T-helper 2 cell (primary cell): ENCODE measurements around the gene AKAP13.
"Not testable (repeated sequence)": the region's sequence is repeated elsewhere in the genome, so short reads cannot be mapped to it uniquely, and the experiment has no call there.

Experiments used
- DNase-seq, 5 experiments: peaks; one replicate each; pipeline versions ENCODE4 v3.0.0 to v3.0.0-alpha.2; 2012 to 2022

AKAP13 gene

GRCh38 chr15:85480923-85481322, 100.5 kb downstream of the AKAP13 start:
- no peak for DNase-seq

GRCh38 chr15:85481543-85481942, 101.1 kb downstream of the AKAP13 start:
- peak in 1 of 5 experiments; percentile 63 for DNase-seq

- DNase-seq: no peak
These were observed 102.5 kb downstream of the AKAP13 start for GRCh38 chr15:85482894-85483293.

GRCh38 chr15:85483955-85484354, 103.6 kb downstream of the AKAP13 start:
- not testable (repeated sequence) for DNase-seq

GRCh38 chr15:85484923-85485322, 104.5 kb downstream of the AKAP13 start:
- DNase-seq: not testable (repeated sequence)

GRCh38 chr15:85485956-85486567, 105.7 kb downstream of the AKAP13 start:
- DNase-seq: peak in 3 of 5 experiments; percentile 28 to 86 (median 44)

GRCh38 chr15:85487796-85488195, 107.4 kb downstream of the AKAP13 start:
- not testable (repeated sequence) for DNase-seq

GRCh38 chr15:85488997-85489396, 108.6 kb downstream of the AKAP13 start:
- peak in 1 of 5 experiments; percentile 86 for DNase-seq

GRCh38 chr15:85489773-85490493, 109.5 kb downstream of the AKAP13 start:
- peak in 1 of 5 experiments; percentile 59 for DNase-seq

- no peak for DNase-seq
These were observed 110.5 kb downstream of the AKAP13 start for GRCh38 chr15:85490856-85491255.

GRCh38 chr15:85491691-85492090, 111.3 kb downstream of the AKAP13 start:
- DNase-seq: no peak

GRCh38 chr15:85492406-85492805, 112.0 kb downstream of the AKAP13 start:
- no peak for DNase-seq

- no peak for DNase-seq
These were observed 112.9 kb downstream of the AKAP13 start for GRCh38 chr15:85493260-85493659.

- DNase-seq: peak in 1 of 5 experiments; percentile 43
These were observed 113.8 kb downstream of the AKAP13 start for GRCh38 chr15:85494048-85494777.

GRCh38 chr15:85495096-85495495, 114.7 kb downstream of the AKAP13 start:
- no peak for DNase-seq

GRCh38 chr15:85495544-85495943, 115.1 kb downstream of the AKAP13 start:
- DNase-seq: no peak

- DNase-seq: peak in 1 of 5 experiments; percentile 62
These were observed 115.7 kb downstream of the AKAP13 start for GRCh38 chr15:85496151-85496550.

- DNase-seq: no peak
These were observed 116.3 kb downstream of the AKAP13 start for GRCh38 chr15:85496551-85497171.

- DNase-seq: no peak
These were observed 116.8 kb downstream of the AKAP13 start for GRCh38 chr15:85497172-85497569.

GRCh38 chr15:85498471-85498870, 118.1 kb downstream of the AKAP13 start:
- DNase-seq: peak in 1 of 5 experiments; percentile 53

- DNase-seq: peak in 1 of 5 experiments; percentile 48
These were observed 119.0 kb downstream of the AKAP13 start for GRCh38 chr15:85499371-85499887.

- peak in 1 of 5 experiments; percentile 69 for DNase-seq
These were observed 119.8 kb downstream of the AKAP13 start for GRCh38 chr15:85500060-85500708.
